Measurements from ENCODE around the gene FOXF2. TPM values are rescaled to one million over a fixed set of nuclear protein-coding genes. Genes with fewer than 3 reads are reported as not detected.
"Not testable (repeated sequence)": the region's sequence is repeated elsewhere in the genome, so short reads cannot be mapped to it uniquely, and the experiment has no call there.

The FOXF2 gene
- total RNA-seq, 4 donors from 2014 or later = 0.25 to 3.0 (median 0.99) TPM

GRCh38 chr6:1363729-1364572, 25.4 kb upstream of the FOXF2 start:
- TF ChIP-seq CTCF (IDR thresholded peaks at IDR 0.05) (no peak), POLR2A (IDR thresholded peaks at IDR 0.05) (no peak), POLR2AphosphoS5 (IDR thresholded peaks at IDR 0.05) (no peak), EP300 (IDR thresholded peaks at IDR 0.05) (no peak)
- Histone ChIP-seq H3K4me3 (no peak overlapping the region), H3K27me3 (peaks cover 11% of the 10 kb centered on the region), H3K9me3 (no peaks in the 10 kb centered on the region), H3K27ac (peak overlapping the region; percentile 41), H3K36me3 (no peaks in the 10 kb centered on the region), H3K4me1 (no peaks in the 10 kb centered on the region)
- DNase-seq (ENCODE audit: low spot score in 2 of 2) = no peak
- WGBS = 42% methylated on average over 16 of the region's 16 CpGs

- TF ChIP-seq POLR2AphosphoS5 (IDR thresholded peaks at IDR 0.05) = no peak
- TF ChIP-seq EP300 (IDR thresholded peaks at IDR 0.05) = no peak
- no peak for TF ChIP-seq CTCF (IDR thresholded peaks at IDR 0.05)
- no peak for TF ChIP-seq POLR2A (IDR thresholded peaks at IDR 0.05)
- H3K4me3 ChIP-seq = no peak overlapping the region
- H3K36me3 ChIP-seq = no peaks in the 10 kb centered on the region
- DNase-seq (ENCODE audit: low spot score in 2 of 2) = no peak
- WGBS = 65% methylated on average over 2 of the region's 2 CpGs
- H3K27ac ChIP-seq = peak overlapping the region; percentile 41
- no peaks in the 10 kb centered on the region for H3K9me3 ChIP-seq
- no peaks in the 10 kb centered on the region for H3K4me1 ChIP-seq
- H3K27me3 ChIP-seq = peaks cover 17% of the 10 kb centered on the region
Observed at GRCh38 chr6:1364791-1365190, 24.6 kb upstream of the FOXF2 start.

GRCh38 chr6:1365686-1366085, 23.7 kb upstream of the FOXF2 start:
- H3K27me3 ChIP-seq = peaks cover 17% of the 10 kb centered on the region
- no peaks in the 10 kb centered on the region for H3K36me3 ChIP-seq
- H3K4me1 ChIP-seq = no peaks in the 10 kb centered on the region
- 81% methylated on average over 6 of the region's 6 CpGs for WGBS
- TF ChIP-seq CTCF (IDR thresholded peaks at IDR 0.05) = no peak
- no peak for TF ChIP-seq EP300 (IDR thresholded peaks at IDR 0.05)
- TF ChIP-seq POLR2AphosphoS5 (IDR thresholded peaks at IDR 0.05) = no peak
- no peak for TF ChIP-seq POLR2A (IDR thresholded peaks at IDR 0.05)
- no peak for DNase-seq (ENCODE audit: low spot score in 2 of 2)
- no peak overlapping the region for H3K27ac ChIP-seq
- H3K4me3 ChIP-seq = no peak overlapping the region
- no peaks in the 10 kb centered on the region for H3K9me3 ChIP-seq

- Histone ChIP-seq H3K27me3 (peaks cover 29% of the 10 kb centered on the region), H3K27ac (no peak overlapping the region), H3K36me3 (no peaks in the 10 kb centered on the region), H3K4me3 (no peak overlapping the region), H3K9me3 (no peaks in the 10 kb centered on the region), H3K4me1 (no peaks in the 10 kb centered on the region)
- TF ChIP-seq POLR2A (IDR thresholded peaks at IDR 0.05) (no peak), EP300 (IDR thresholded peaks at IDR 0.05) (no peak), CTCF (IDR thresholded peaks at IDR 0.05) (no peak), POLR2AphosphoS5 (IDR thresholded peaks at IDR 0.05) (no peak)
- no peak for DNase-seq (ENCODE audit: low spot score in 2 of 2)
- WGBS = 96% methylated on average over 9 of the region's 9 CpGs
Observed at GRCh38 chr6:1367771-1368170, 21.6 kb upstream of the FOXF2 start.

GRCh38 chr6:1368940-1369339, 20.4 kb upstream of the FOXF2 start:
- H3K36me3 ChIP-seq = no peaks in the 10 kb centered on the region
- TF ChIP-seq CTCF (IDR thresholded peaks at IDR 0.05) (no peak), POLR2A (IDR thresholded peaks at IDR 0.05) (no peak), POLR2AphosphoS5 (IDR thresholded peaks at IDR 0.05) (no peak), EP300 (IDR thresholded peaks at IDR 0.05) (no peak)
- H3K4me1 ChIP-seq = no peaks in the 10 kb centered on the region
- H3K27me3 ChIP-seq = peaks cover 40% of the 10 kb centered on the region
- H3K4me3 ChIP-seq = no peak overlapping the region
- no peak overlapping the region for H3K27ac ChIP-seq
- no peak for DNase-seq (ENCODE audit: low spot score in 2 of 2)
- H3K9me3 ChIP-seq = no peaks in the 10 kb centered on the region
- WGBS = 78% methylated on average over 9 of the region's 9 CpGs

GRCh38 chr6:1369695-1370094, 19.7 kb upstream of the FOXF2 start:
- DNase-seq (ENCODE audit: low spot score in 2 of 2); H3K4me1 ChIP-seq; H3K36me3 ChIP-seq; H3K9me3 ChIP-seq; H3K4me3 ChIP-seq; H3K27ac ChIP-seq: not testable (repeated sequence)
- WGBS = 67% methylated on average over 1 of the region's 1 CpG
- H3K27me3 ChIP-seq = peaks cover 48% of the 10 kb centered on the region
